Colonic mucosa (tissue), 4 donors: Measurements from ENCODE around the gene SRD5A3. TPM values are rescaled to one million over a fixed set of nuclear protein-coding genes. Genes with fewer than 3 reads are reported as not detected.

Experiments
- DNase-seq: peaks from one replicate; pipeline ENCODE4 v3.0.0-alpha.2; 2020
- H3K27ac ChIP-seq: fragments of 200-600 bp; one replicate; pipeline ENCODE4 v1.8.0; 2021
- H3K27me3 ChIP-seq: fragments of 200-600 bp; one replicate; pipeline ENCODE4 v1.8.0; 2021
- H3K36me3 ChIP-seq: fragments of 200-600 bp; one replicate; pipeline ENCODE4 v1.8.0; 2021
- H3K4me1 ChIP-seq: fragments of 200-600 bp; one replicate; pipeline ENCODE4 v1.8.0; 2021; ENCODE audit warnings: mild to moderate bottlenecking
- H3K4me3 ChIP-seq: fragments of 200-600 bp; one replicate; pipeline ENCODE4 v1.8.0; 2021
- H3K9ac ChIP-seq, 2 donors: one replicate each; pipeline ENCODE4 v1.7.0; 2013; ENCODE audit warnings: control low read depth in 2 of 2, low read depth in 2 of 2, low read length in 2 of 2
- H3K9me3 ChIP-seq: fragments of 200-600 bp; one replicate; pipeline ENCODE4 v1.8.0; 2021
- intact Hi-C: fragments of 100-400 bp; cut with DNase I; formaldehyde crosslinking; loops from one replicate; pipeline ENCODE4 v1.14.1; 2022
- total RNA-seq, 2 donors: library from RNA; stranded (reverse); fragmentation: NEBNext Ultra II Directional in 1 of 2; extraction: Animal tissue kit (Norgen Biotek cat#: 25700) in 1 of 2; gene quantifications; one replicate each; pipeline ENCODE4 v1.2.1, GENCODE V29; 2021
- TF ChIP-seq, protein P1 (sequence below): fragments of 200-600 bp; IDR thresholded peaks from one replicate; pipeline ENCODE4 v1.8.0; 2022; ENCODE audit warnings: antibody characterized with exemption, mild to moderate bottlenecking
- donor health status: healthy.
- donor health status: DM: no; HTN: no; CAD: no.
- donor health status: DM: no; HTN: no; CAD: no.

The SRD5A3 gene
- total RNA-seq, 2 donors from 2014 or later, result 18.8 to 22.2 TPM

DNA sequence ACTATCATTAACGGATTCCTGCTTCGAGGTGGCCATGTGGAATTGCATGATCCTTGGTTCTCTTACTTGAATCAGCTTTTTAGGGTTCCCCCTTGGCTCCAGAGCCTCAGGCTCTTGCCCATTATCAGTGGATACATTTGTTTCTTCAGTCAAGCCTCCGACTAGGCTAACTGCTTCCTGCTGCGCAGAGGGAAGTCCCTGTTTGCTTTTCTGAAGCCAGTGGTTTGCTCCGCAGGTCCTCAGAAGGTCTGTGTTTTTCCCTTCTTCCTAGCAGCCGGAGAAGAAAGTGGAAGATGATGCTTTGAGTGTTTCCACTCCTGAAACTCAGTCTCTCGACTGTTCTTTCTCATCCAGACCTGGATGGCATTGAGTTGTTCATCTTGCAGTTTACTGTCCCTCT, 20.6 kb downstream of the SRD5A3 start:
- Histone ChIP-seq H3K9me3 (no peaks in the 10 kb centered on the region), H3K4me1 (no peaks in the 10 kb centered on the region), H3K4me3 (no peak overlapping the region), H3K36me3 (no peaks in the 10 kb centered on the region), H3K27me3 (no peaks in the 10 kb centered on the region), H3K9ac (no peak overlapping the region), H3K27ac (no peak overlapping the region)
- TF ChIP-seq, protein P1, sequence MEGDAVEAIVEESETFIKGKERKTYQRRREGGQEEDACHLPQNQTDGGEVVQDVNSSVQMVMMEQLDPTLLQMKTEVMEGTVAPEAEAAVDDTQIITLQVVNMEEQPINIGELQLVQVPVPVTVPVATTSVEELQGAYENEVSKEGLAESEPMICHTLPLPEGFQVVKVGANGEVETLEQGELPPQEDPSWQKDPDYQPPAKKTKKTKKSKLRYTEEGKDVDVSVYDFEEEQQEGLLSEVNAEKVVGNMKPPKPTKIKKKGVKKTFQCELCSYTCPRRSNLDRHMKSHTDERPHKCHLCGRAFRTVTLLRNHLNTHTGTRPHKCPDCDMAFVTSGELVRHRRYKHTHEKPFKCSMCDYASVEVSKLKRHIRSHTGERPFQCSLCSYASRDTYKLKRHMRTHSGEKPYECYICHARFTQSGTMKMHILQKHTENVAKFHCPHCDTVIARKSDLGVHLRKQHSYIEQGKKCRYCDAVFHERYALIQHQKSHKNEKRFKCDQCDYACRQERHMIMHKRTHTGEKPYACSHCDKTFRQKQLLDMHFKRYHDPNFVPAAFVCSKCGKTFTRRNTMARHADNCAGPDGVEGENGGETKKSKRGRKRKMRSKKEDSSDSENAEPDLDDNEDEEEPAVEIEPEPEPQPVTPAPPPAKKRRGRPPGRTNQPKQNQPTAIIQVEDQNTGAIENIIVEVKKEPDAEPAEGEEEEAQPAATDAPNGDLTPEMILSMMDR, result no peak
- intact Hi-C loops, result no loop called here
- no peak for DNase-seq

DNA sequence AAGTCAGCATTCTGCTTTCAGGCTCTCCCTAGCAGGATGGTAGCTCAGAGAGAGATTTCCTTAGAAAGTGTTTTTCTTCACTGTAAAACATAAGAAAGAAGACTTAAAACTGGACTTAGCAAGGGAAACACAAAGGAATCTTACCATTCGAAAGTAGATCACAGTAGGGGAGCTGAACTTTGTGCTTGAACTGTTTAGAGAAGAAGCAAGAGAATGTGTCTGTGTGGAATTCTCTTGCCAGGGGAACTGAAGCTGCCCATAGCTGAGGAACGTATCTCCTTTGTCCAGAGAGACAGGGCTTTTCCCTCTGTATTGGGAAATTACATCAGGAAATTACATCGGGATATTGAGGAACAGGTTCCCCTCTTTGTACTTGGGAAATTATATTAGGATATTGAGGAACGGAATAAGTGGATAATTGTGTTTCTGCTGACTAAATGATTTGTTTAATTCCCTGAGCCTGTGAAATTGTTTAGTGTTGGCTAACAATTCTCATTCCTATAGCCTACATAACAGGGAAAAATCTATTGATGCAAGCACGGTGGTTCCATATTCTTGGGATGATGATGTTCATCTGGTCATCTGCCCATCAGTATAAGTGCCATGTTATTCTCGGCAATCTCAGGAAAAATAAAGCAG, 21.2 kb downstream of the SRD5A3 start:
- TF ChIP-seq, protein P1, result no peak
- intact Hi-C loops, result no loop called here

DNA sequence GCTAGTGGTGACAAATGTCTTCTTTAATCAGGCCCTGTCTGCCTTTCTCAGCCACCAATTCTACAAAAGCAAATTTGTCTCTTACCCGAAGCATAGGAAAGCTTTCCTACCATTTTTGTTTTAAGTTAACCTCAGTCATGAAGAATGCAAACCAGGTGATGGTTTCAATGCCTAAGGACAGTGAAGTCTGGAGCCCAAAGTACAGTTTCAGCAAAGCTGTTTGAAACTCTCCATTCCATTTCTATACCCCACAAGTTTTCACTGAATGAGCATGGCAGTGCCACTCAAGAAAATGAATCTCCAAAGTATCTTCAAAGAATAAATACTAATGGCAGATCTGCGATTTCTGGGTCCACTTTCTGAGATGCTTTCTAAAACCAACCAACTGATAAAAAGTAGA, 23.9 kb downstream of the SRD5A3 start:
- Histone ChIP-seq H3K27ac (no peak overlapping the region), H3K27me3 (no peaks in the 10 kb centered on the region), H3K9me3 (no peaks in the 10 kb centered on the region), H3K36me3 (no peaks in the 10 kb centered on the region), H3K9ac (no peak overlapping the region), H3K4me1 (no peaks in the 10 kb centered on the region), H3K4me3 (no peak overlapping the region)
- intact Hi-C loops, result no loop called here
- TF ChIP-seq, protein P1, result no peak
- DNase-seq, result no peak

More for the DNA sequence above, 21.2 kb downstream of the SRD5A3 start:
- Histone ChIP-seq H3K36me3 (no peaks in the 10 kb centered on the region), H3K9ac (no peak overlapping the region), H3K27ac (no peak overlapping the region), H3K9me3 (no peaks in the 10 kb centered on the region), H3K4me3 (no peak overlapping the region), H3K4me1 (no peaks in the 10 kb centered on the region), H3K27me3 (no peaks in the 10 kb centered on the region)
- DNase-seq, result no peak

DNA sequence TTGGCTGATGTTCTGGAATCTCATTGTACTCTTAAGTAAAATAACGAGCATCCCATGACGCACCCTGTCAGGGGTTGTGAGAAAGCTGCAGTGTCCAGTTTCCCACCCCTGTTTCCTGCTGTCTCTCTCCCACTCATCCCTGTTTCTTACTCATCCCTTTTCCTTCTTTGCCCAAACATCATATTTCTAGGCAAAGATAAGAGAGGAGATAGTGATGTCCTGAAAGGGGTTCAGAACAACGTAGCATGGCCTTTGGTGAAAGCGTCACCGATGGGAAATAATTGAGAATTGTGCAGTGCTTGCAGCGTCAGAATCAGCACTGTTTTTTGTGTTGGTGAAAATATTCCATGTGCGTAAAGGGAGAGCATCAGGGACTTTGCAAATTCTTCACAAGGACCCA, 26.2 kb downstream of the SRD5A3 start:
- Histone ChIP-seq H3K4me3 (no peak overlapping the region), H3K4me1 (no peaks in the 10 kb centered on the region), H3K27me3 (no peaks in the 10 kb centered on the region), H3K9ac (no peak overlapping the region), H3K27ac (no peak overlapping the region), H3K36me3 (no peaks in the 10 kb centered on the region), H3K9me3 (no peaks in the 10 kb centered on the region)
- TF ChIP-seq, protein P1, result no peak
- no peak for DNase-seq
- intact Hi-C loops, result no loop called here

DNA sequence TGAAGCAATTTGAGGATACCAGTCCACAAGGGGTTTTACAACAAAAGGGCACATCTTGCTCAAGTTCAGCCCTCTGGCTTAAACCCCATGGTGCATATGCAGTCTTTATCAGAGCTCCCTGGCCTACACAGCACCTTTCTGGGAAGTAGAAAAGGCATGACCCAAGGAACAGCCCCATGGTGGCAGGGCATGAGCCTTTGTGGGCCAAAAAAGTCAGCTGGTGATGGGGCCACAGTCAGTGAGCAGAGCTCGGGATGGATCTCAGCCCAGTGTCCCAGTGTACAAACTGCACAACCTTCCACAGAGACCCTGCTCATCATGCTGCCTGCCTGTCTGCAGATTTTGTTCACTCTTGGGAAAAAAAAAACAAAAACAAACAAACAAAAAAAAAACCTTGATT, 27.4 kb downstream of the SRD5A3 start:
- DNase-seq, result no peak
- H3K27ac ChIP-seq, result no peak overlapping the region
- TF ChIP-seq, protein P1, result no peak
- H3K4me3 ChIP-seq, result no peak overlapping the region
- H3K36me3 ChIP-seq, result no peaks in the 10 kb centered on the region
- no peaks in the 10 kb centered on the region for H3K9me3 ChIP-seq
- no peak overlapping the region for H3K9ac ChIP-seq
- intact Hi-C loops, result no loop called here
- no peaks in the 10 kb centered on the region for H3K27me3 ChIP-seq
- H3K4me1 ChIP-seq, result no peaks in the 10 kb centered on the region
